Measurements from ENCODE around the gene PDIA5. TPM values are rescaled to one million over a fixed set of nuclear protein-coding genes. Genes with fewer than 3 reads are reported as not detected.

Gene PDIA5
- total and polyA plus RNA-seq, 2 of the 4 experiments (the other 2 are of a cell fraction): 19.4 to 42.0 TPM

DNA sequence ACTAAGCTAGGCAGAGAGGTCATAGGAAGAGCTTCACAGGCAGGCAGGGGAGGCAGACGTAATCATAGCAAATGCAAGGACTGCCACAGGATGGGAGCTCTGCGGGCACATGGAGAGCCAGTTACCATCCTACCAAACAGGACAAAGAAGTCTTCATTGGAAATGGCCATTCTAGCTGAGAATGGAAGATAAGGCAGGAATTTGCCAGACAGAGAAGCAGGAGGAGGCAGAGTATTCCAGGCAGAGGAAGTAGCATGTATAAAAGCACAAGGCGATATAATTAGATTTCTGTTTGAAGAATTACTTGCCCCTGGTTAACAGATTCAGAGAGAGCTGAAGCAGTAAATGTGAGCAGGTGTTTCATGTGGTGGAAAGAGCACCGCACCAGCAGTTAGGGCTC lies 35.8 kb upstream of the PDIA5 start:
- WGBS, 2 experiments (ENCODE audit: extremely low coverage in 2 of 2, insufficient read length in 1 of 2): no CpG with 5 or more reads among the region's 4 CpGs
- no peak overlapping the region for H2BK20ac ChIP-seq (ENCODE audit: low read depth, low read length)

More for the DNA sequence above, 35.8 kb upstream of the PDIA5 start:
- Histone ChIP-seq H3K9ac (ENCODE audit: low read depth, low read length) (no peak overlapping the region), H2AFZ (replicated peaks; ENCODE audit: low read length, poor library complexity) (no peak overlapping the region), H3K4ac (ENCODE audit: low read depth, low read length) (no peak overlapping the region), H3K27me3 (ENCODE audit: control insufficient read depth, insufficient read depth, low read length) (peaks cover 81% of the 10 kb centered on the region), H3K4me3 (ENCODE audit: insufficient read depth, low read depth, low read length) (no peak overlapping the region), H4K5ac (ENCODE audit: low read depth, low read length) (no peak overlapping the region), H3K4me1 (ENCODE audit: control insufficient read depth, insufficient read depth, low read length) (peaks cover 5% of the 10 kb centered on the region; the same call in 1 of the 2 replicates), H3K23ac (ENCODE audit: low read depth, low read length) (no peak overlapping the region), H3K18ac (ENCODE audit: low read depth, low read length) (no peak overlapping the region), H2BK120ac (ENCODE audit: low read depth, low read length) (no peak overlapping the region), H2AK5ac (ENCODE audit: low read depth, low read length) (no peak overlapping the region), H3K56ac (ENCODE audit: extremely low read depth, insufficient read depth, low read length) (no peak overlapping the region), H3K27ac (ENCODE audit: insufficient read depth, low read length) (no peak overlapping the region), H4K20me1 (ENCODE audit: insufficient read depth, low read length) (0 out of 2 replicates have a peak, but pooled peaks cover 3% of the 10 kb centered on the region), H3K9me1 (ENCODE audit: insufficient read depth, low read length) (no peaks in the 10 kb centered on the region), H3K14ac (replicated peaks; ENCODE audit: low read depth, low read length) (no peak overlapping the region), H2BK15ac (ENCODE audit: low read depth, low read length) (no peak overlapping the region), H4K8ac (ENCODE audit: low read depth in 2 of 2, low read length in 2 of 2) (no peak overlapping the region), H3K4me2 (ENCODE audit: low read depth, low read length) (no peak overlapping the region), H4K91ac (ENCODE audit: insufficient read depth, low read depth, low read length) (no peak overlapping the region), H2AK9ac (replicated peaks; ENCODE audit: low read depth, low read length, poor library complexity) (no peak overlapping the region), H3K9me3 (ENCODE audit: control insufficient read depth, insufficient read depth, low read length) (no peaks in the 10 kb centered on the region), H2BK5ac (ENCODE audit: low read depth, low read length, poor library complexity, severe bottlenecking) (no peak overlapping the region), H3K36me3 (ENCODE audit: control insufficient read depth, insufficient read depth, low read length) (no peaks in the 10 kb centered on the region), H3K79me1 (ENCODE audit: low read depth in 1 of 2, low read length in 2 of 2) (no peaks in the 10 kb centered on the region)
- intact Hi-C loops (cut with micrococcal nuclease) (no loop called here), dilution Hi-C loops (cut with HindIII; ENCODE audit: low sequenced_read_pairs, unreplicated experiment) (no loop called here), in situ Hi-C loops (cut with MboI; ENCODE audit: low sequenced_read_pairs) (no loop called here)
- TF ChIP-seq NFE2L2 (IDR thresholded peaks at IDR 0.05; ENCODE audit: low read depth, low read length) (no peak), RFX5 (IDR thresholded peaks at IDR 0.05; ENCODE audit: low read depth, low read length) (no peak), POLR2A (IDR thresholded peaks at IDR 0.05; ENCODE audit: low read depth, low read length) (no peak), SMC3 (IDR thresholded peaks at IDR 0.05; ENCODE audit: low read depth, low read length) (no peak), MAZ (IDR thresholded peaks at IDR 0.05; ENCODE audit: borderline replicate concordance, low read depth, low read length) (no peak), CHD1 (IDR thresholded peaks at IDR 0.05; ENCODE audit: low read depth, low read length) (no peak), CEBPB (IDR thresholded peaks at IDR 0.05; ENCODE audit: low read depth, low read length) (no peak), MAFK (IDR thresholded peaks at IDR 0.05; ENCODE audit: low read depth, low read length) (no peak), BHLHE40 (IDR thresholded peaks at IDR 0.05; ENCODE audit: low read depth, low read length) (no peak), FOS (IDR thresholded peaks at IDR 0.05; ENCODE audit: low read depth, low read length) (no peak), MXI1 (IDR thresholded peaks at IDR 0.05; ENCODE audit: borderline replicate concordance, low read depth, low read length) (no peak), RCOR1 (IDR thresholded peaks at IDR 0.05; ENCODE audit: insufficient replicate concordance, low read length) (no peak), RAD21 (IDR thresholded peaks at IDR 0.05; ENCODE audit: low read length) (no peak)
- TF ChIP-seq, protein P1, sequence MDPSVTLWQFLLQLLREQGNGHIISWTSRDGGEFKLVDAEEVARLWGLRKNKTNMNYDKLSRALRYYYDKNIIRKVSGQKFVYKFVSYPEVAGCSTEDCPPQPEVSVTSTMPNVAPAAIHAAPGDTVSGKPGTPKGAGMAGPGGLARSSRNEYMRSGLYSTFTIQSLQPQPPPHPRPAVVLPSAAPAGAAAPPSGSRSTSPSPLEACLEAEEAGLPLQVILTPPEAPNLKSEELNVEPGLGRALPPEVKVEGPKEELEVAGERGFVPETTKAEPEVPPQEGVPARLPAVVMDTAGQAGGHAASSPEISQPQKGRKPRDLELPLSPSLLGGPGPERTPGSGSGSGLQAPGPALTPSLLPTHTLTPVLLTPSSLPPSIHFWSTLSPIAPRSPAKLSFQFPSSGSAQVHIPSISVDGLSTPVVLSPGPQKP (IDR thresholded peaks at IDR 0.05; ENCODE audit: borderline replicate concordance, low read depth, low read length): no peak
- TF ChIP-seq, protein P2, sequence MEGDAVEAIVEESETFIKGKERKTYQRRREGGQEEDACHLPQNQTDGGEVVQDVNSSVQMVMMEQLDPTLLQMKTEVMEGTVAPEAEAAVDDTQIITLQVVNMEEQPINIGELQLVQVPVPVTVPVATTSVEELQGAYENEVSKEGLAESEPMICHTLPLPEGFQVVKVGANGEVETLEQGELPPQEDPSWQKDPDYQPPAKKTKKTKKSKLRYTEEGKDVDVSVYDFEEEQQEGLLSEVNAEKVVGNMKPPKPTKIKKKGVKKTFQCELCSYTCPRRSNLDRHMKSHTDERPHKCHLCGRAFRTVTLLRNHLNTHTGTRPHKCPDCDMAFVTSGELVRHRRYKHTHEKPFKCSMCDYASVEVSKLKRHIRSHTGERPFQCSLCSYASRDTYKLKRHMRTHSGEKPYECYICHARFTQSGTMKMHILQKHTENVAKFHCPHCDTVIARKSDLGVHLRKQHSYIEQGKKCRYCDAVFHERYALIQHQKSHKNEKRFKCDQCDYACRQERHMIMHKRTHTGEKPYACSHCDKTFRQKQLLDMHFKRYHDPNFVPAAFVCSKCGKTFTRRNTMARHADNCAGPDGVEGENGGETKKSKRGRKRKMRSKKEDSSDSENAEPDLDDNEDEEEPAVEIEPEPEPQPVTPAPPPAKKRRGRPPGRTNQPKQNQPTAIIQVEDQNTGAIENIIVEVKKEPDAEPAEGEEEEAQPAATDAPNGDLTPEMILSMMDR (conservative IDR thresholded peaks at IDR 0.05; ENCODE audit: low read depth, low read length): no peak
- ChIA-PET POLR2A (ENCODE audit: unreplicated experiment) (no interaction called here), CTCF (interaction anchor here (0.5 to 1.5 kb wide), 3 partner anchors 13 to 276 kb away, joined by 3 to 6 read pairs (median 3); no protein-coding TSS in a partner anchor)
- DNase-seq (no peak), ATAC-seq (ENCODE audit: low read depth) (no peak)
- BruUV-seq (replicated peaks): no TSS peak
